Measurements from ENCODE around the gene NYNRIN. TPM values are rescaled to one million over a fixed set of nuclear protein-coding genes. Genes with fewer than 3 reads are reported as not detected.

NYNRIN gene
- total RNA-seq, 1 donor from 2014 or later: 19.3 TPM

GRCh38 chr14:24418492-24418873, 19.7 kb downstream of the NYNRIN start:
- Histone ChIP-seq H3K36me3 (ENCODE audit: control insufficient read depth in 3 of 3, insufficient read depth in 3 of 3, low read length in 3 of 3) (peaks cover 0 to 12% (median 4%) of the 10 kb centered on the region in 3 donors), H3K9ac (ENCODE audit: low read depth in 1 of 3, low read length in 3 of 3) (no peak overlapping the region), H3K4me3 (ENCODE audit: low read length in 3 of 3) (no peak overlapping the region), H3K27ac (ENCODE audit: low read depth, low read length) (no peak overlapping the region), H3K27me3 (ENCODE audit: control insufficient read depth in 3 of 3, insufficient read depth in 3 of 3, low read length in 3 of 3) (peaks cover 0 to 6% (median 2%) of the 10 kb centered on the region in 3 donors), H3K4me1 (ENCODE audit: control insufficient read depth in 3 of 3, insufficient read depth in 3 of 3, low read length in 3 of 3) (peaks cover 0 to 3% (median 2%) of the 10 kb centered on the region in 3 donors), H3K9me3 (ENCODE audit: control insufficient read depth in 3 of 3, low read length in 3 of 3) (no peaks in the 10 kb centered on the region)

DNA sequence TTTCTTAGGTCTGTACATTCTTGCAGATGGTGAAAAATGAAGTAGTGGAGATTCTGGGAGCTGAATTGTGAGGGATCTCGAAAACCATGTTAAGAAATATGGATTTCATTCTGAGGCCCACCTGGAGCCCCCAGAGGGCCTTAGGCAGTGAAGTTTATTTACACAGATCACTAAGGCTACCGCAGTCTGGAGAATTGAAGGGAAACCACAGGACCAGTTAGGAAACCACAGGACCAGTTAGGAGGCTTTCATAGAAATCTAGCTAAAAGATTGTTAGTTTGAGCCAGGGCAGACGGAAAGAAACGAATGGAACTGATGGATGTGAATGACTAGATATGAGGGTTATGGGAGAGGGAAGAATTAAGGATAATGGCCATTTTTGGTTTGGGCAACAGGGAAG, 23.5 kb downstream of the NYNRIN start:
- H3K27ac ChIP-seq (ENCODE audit: low read depth, low read length): no peak overlapping the region
- no peaks in the 10 kb centered on the region for H3K36me3 ChIP-seq (ENCODE audit: control insufficient read depth in 3 of 3, insufficient read depth in 3 of 3, low read length in 3 of 3)
- H3K9me3 ChIP-seq (ENCODE audit: control insufficient read depth in 3 of 3, low read length in 3 of 3): no peaks in the 10 kb centered on the region
- no peak overlapping the region for H3K4me3 ChIP-seq (ENCODE audit: low read length in 3 of 3)
- no peak overlapping the region for H3K9ac ChIP-seq (ENCODE audit: low read depth in 1 of 3, low read length in 3 of 3)
- H3K4me1 ChIP-seq (ENCODE audit: control insufficient read depth in 3 of 3, insufficient read depth in 3 of 3, low read length in 3 of 3): peaks cover 0 to 3% (median 2%) of the 10 kb centered on the region in 3 donors
- peaks cover 0 to 6% (median 2%) of the 10 kb centered on the region in 3 donors for H3K27me3 ChIP-seq (ENCODE audit: control insufficient read depth in 3 of 3, insufficient read depth in 3 of 3, low read length in 3 of 3)

- H3K36me3 ChIP-seq (ENCODE audit: control insufficient read depth in 3 of 3, insufficient read depth in 3 of 3, low read length in 3 of 3): no peaks in the 10 kb centered on the region
- H3K9ac ChIP-seq (ENCODE audit: low read depth in 1 of 3, low read length in 3 of 3): no peak overlapping the region
- H3K27me3 ChIP-seq (ENCODE audit: control insufficient read depth in 3 of 3, insufficient read depth in 3 of 3, low read length in 3 of 3): peaks cover 0 to 6% (median 2%) of the 10 kb centered on the region in 3 donors
- H3K9me3 ChIP-seq (ENCODE audit: control insufficient read depth in 3 of 3, low read length in 3 of 3): no peaks in the 10 kb centered on the region
- no peak overlapping the region for H3K4me3 ChIP-seq (ENCODE audit: low read length in 3 of 3)
- peaks cover 0 to 3% (median 2%) of the 10 kb centered on the region in 3 donors for H3K4me1 ChIP-seq (ENCODE audit: control insufficient read depth in 3 of 3, insufficient read depth in 3 of 3, low read length in 3 of 3)
- H3K27ac ChIP-seq (ENCODE audit: low read depth, low read length): no peak overlapping the region
Observed at GRCh38 chr14:24422694-24423601, 24.1 kb downstream of the NYNRIN start.

DNA sequence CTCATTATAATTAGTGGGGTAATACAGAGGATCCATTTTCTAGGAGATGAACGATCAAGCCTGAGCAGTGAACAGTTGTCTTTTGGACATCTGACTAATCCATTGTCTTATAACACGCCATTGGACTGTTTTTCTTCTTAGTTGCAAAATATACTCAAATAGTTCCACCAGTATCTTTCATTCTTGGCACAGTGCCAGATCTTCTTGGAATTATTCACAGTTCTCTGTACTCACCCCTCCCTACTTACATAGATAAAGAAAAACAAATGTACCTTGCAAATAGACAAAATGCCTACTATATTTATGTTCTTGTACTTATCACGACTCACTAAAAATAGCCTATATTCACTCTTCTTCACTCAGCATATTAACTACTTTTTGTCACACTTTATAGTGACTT, 26.9 kb downstream of the NYNRIN start:
- H3K36me3 ChIP-seq (ENCODE audit: control insufficient read depth in 3 of 3, insufficient read depth in 3 of 3, low read length in 3 of 3): no peaks in the 10 kb centered on the region
- H3K4me1 ChIP-seq (ENCODE audit: control insufficient read depth in 3 of 3, insufficient read depth in 3 of 3, low read length in 3 of 3): peaks cover 9 to 11% (median 10%) of the 10 kb centered on the region in 3 donors
- H3K27me3 ChIP-seq (ENCODE audit: control insufficient read depth in 3 of 3, insufficient read depth in 3 of 3, low read length in 3 of 3): no peaks in the 10 kb centered on the region
- no peak overlapping the region for H3K9ac ChIP-seq (ENCODE audit: low read depth in 1 of 3, low read length in 3 of 3)
- peak overlapping the region; percentile 37 for H3K27ac ChIP-seq (ENCODE audit: low read depth, low read length)
- no peaks in the 10 kb centered on the region for H3K9me3 ChIP-seq (ENCODE audit: control insufficient read depth in 3 of 3, low read length in 3 of 3)
- no peak overlapping the region for H3K4me3 ChIP-seq (ENCODE audit: low read length in 3 of 3)

DNA sequence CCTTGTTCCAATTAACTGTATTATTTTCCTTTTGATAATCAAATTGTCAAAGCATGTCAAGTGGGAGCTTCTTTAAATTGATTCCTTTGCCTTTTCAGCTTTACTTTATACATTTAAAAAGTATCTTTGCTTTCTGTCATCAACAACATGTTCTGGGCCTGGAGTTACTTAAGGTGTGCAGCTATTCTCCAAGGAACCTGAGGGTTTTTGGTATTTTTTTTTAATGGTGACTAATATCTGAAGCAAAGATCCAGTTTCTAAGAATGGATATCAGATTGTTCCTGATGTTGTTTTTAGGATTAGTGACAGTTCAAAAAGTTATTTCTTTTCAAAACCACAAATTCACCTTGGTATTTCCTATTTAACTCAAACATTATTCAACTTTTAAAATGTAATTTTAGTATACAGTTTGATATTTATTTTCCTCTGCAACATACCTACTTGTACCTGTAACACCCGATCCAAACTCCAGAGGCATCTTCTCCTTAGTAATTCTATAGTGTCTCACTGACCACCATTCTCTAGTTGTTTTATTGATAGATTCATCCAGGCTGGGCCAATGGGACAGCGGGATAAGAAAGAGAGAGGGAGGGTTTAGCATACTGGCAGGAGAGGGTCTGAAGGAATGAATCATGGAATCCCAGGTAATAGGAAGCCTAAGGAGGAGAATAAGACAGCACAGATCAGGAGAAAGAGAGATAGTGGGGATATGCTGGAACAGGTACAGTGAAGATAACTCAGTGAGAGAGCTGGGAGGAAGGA, 27.5 kb downstream of the NYNRIN start:
- Histone ChIP-seq H3K9me3 (ENCODE audit: control insufficient read depth in 3 of 3, low read length in 3 of 3) (no peaks in the 10 kb centered on the region), H3K27me3 (ENCODE audit: control insufficient read depth in 3 of 3, insufficient read depth in 3 of 3, low read length in 3 of 3) (no peaks in the 10 kb centered on the region), H3K36me3 (ENCODE audit: control insufficient read depth in 3 of 3, insufficient read depth in 3 of 3, low read length in 3 of 3) (peaks cover 0 to 3% (median 3%) of the 10 kb centered on the region in 3 donors), H3K4me1 (ENCODE audit: control insufficient read depth in 3 of 3, insufficient read depth in 3 of 3, low read length in 3 of 3) (peaks cover 15 to 17% (median 17%) of the 10 kb centered on the region in 3 donors), H3K9ac (ENCODE audit: low read depth in 1 of 3, low read length in 3 of 3) (no peak overlapping the region), H3K4me3 (ENCODE audit: low read length in 3 of 3) (no peak overlapping the region), H3K27ac (ENCODE audit: low read depth, low read length) (no peak overlapping the region)

DNA sequence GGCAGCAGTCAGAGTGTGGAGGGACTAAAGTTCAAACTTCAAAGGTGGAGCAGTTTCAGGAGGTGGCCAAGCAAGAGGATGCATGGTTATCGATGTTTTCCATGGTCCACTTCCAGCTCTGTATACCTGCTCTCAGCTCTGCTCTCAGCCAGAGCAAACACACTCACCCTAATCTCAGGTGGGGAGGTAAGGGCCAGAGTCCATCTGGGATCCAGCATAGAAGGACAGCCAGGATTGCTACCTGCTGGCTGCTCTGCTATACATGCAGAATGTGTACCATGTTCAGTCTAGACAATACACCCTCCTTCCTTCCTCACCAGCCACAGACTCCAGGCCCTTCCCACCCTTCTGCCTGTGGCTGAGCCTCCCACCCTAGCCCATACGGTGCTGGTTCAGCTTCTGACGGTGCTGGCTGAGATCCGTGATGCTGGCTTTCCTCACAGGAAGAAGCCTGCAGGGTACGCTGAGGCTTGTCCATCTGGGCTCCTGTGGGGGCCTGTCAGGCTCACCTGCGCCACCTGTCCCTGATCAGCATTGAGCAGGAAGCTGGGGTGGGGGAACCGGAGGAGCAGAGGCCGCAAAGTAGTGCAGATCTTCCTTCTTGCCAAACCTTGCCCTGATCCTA, 28.2 kb downstream of the NYNRIN start:
- Histone ChIP-seq H3K36me3 (ENCODE audit: control insufficient read depth in 3 of 3, insufficient read depth in 3 of 3, low read length in 3 of 3) (peaks cover 4 to 10% (median 5%) of the 10 kb centered on the region in 3 donors), H3K9ac (ENCODE audit: low read depth in 1 of 3, low read length in 3 of 3) (peak overlapping the region in 1 of 3 donors; percentile 3), H3K4me3 (ENCODE audit: low read length in 3 of 3) (no peak overlapping the region), H3K4me1 (ENCODE audit: control insufficient read depth in 3 of 3, insufficient read depth in 3 of 3, low read length in 3 of 3) (peaks cover 22 to 24% (median 23%) of the 10 kb centered on the region in 3 donors), H3K27ac (ENCODE audit: low read depth, low read length) (no peak overlapping the region), H3K9me3 (ENCODE audit: control insufficient read depth in 3 of 3, low read length in 3 of 3) (no peaks in the 10 kb centered on the region), H3K27me3 (ENCODE audit: control insufficient read depth in 3 of 3, insufficient read depth in 3 of 3, low read length in 3 of 3) (no peaks in the 10 kb centered on the region)

- Histone ChIP-seq H3K4me3 (ENCODE audit: low read length in 3 of 3) (no peak overlapping the region), H3K9me3 (ENCODE audit: control insufficient read depth in 3 of 3, low read length in 3 of 3) (no peaks in the 10 kb centered on the region), H3K9ac (ENCODE audit: low read depth in 1 of 3, low read length in 3 of 3) (peak overlapping the region in 1 of 3 donors; percentile 8), H3K36me3 (ENCODE audit: control insufficient read depth in 3 of 3, insufficient read depth in 3 of 3, low read length in 3 of 3) (peaks cover 11 to 17% (median 13%) of the 10 kb centered on the region in 3 donors), H3K27ac (ENCODE audit: low read depth, low read length) (no peak overlapping the region), H3K4me1 (ENCODE audit: control insufficient read depth in 3 of 3, insufficient read depth in 3 of 3, low read length in 3 of 3) (peaks cover 28 to 32% (median 30%) of the 10 kb centered on the region in 3 donors), H3K27me3 (ENCODE audit: control insufficient read depth in 3 of 3, insufficient read depth in 3 of 3, low read length in 3 of 3) (no peaks in the 10 kb centered on the region)
Observed at GRCh38 chr14:24427537-24428508, 29.0 kb downstream of the NYNRIN start.

GRCh38 chr14:24428628-24429394, 30.0 kb downstream of the NYNRIN start:
- peak overlapping the region; percentile 95 for H3K27ac ChIP-seq (ENCODE audit: low read depth, low read length)
- peak overlapping the region; percentile 76 to 91 (median 79) for H3K4me3 ChIP-seq (ENCODE audit: low read length in 3 of 3)
- no peaks in the 10 kb centered on the region for H3K9me3 ChIP-seq (ENCODE audit: control insufficient read depth in 3 of 3, low read length in 3 of 3)
- peaks cover 28 to 33% (median 30%) of the 10 kb centered on the region in 3 donors for H3K4me1 ChIP-seq (ENCODE audit: control insufficient read depth in 3 of 3, insufficient read depth in 3 of 3, low read length in 3 of 3)
- H3K36me3 ChIP-seq (ENCODE audit: control insufficient read depth in 3 of 3, insufficient read depth in 3 of 3, low read length in 3 of 3): peaks cover 19 to 26% (median 21%) of the 10 kb centered on the region in 3 donors
- peak overlapping the region; percentile 90 to 95 (median 90) for H3K9ac ChIP-seq (ENCODE audit: low read depth in 1 of 3, low read length in 3 of 3)
- no peaks in the 10 kb centered on the region for H3K27me3 ChIP-seq (ENCODE audit: control insufficient read depth in 3 of 3, insufficient read depth in 3 of 3, low read length in 3 of 3)

Data from skeletal muscle tissue (tissue), 4 donors.